Inflammatory macrophage (primary cell): ENCODE measurements around the gene RADIL.
A peak's percentile ranks its signal among the peaks of the same experiment; 100 is the strongest.

ENCODE experiments used
- DNase-seq, 2 donors: peaks; one replicate each; pipeline ENCODE4 v3.0.0-alpha.2; 2020 to 2022

The RADIL gene

DNA sequence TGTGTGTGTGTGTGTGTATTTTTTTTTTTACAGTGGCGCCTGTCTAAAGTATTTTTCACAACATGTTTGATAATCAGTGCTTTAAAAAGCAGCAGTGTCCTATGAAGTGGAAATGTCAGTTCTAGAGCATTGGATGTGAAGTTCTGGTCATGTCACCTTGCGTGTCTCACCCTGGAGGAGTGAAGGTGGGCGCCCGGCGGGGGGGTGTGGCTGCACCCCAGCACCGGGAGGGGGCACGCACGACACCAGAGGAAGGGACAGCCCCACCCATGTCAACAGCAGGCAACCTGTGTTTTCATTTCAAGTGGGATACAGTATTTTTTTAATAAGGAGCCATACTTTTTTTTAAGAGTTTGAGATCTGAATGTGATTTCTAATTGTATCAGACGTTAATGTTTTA is 112.6 kb downstream of the RADIL start:
- DNase-seq = no peak

- no peak for DNase-seq
These were observed 113.8 kb downstream of the RADIL start for GRCh38 chr7:4769761-4770160.

GRCh38 chr7:4768597-4769569 is 114.6 kb downstream of the RADIL start:
- DNase-seq = no peak

- DNase-seq = no peak
These were observed 116.6 kb downstream of the RADIL start for GRCh38 chr7:4766666-4767519.

GRCh38 chr7:4765776-4766490 is 117.6 kb downstream of the RADIL start:
- DNase-seq = no peak

DNA sequence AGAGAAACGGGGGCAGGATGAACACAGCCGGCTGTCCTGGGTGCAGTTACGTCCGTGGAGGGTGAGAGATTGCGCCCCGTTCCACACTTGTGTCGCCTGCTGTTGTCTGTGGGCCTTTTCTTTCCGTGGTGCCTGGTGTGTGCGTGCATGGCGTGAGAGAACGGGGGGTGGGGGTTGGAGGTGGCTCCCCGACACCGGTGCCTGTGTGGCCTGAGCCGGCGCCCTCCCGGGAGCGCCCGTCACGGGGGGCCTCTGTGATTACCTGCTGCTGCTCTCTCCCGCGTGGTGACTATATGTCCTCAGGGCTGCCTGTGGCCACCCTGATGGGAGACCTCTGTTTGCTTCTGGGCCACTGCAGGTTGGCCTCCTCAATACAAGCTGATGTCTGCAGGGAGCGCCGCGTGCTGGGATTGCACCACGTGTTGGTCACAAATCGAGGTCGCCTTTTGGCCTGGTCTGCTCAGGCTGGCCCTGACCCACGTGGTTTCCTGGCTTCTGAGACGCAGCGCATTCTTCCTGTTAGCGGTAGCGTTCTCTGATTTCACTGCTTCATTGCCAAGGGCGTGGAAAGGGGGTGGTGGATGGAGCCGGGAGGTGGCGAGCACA is 119.0 kb downstream of the RADIL start:
- no peak for DNase-seq

- DNase-seq = no peak
These were observed 119.7 kb downstream of the RADIL start for GRCh38 chr7:4763794-4764185.

GRCh38 chr7:4763091-4763793 is 120.3 kb downstream of the RADIL start:
- DNase-seq = no peak

GRCh38 chr7:4762121-4763055 is 121.1 kb downstream of the RADIL start:
- DNase-seq = no peak

DNA sequence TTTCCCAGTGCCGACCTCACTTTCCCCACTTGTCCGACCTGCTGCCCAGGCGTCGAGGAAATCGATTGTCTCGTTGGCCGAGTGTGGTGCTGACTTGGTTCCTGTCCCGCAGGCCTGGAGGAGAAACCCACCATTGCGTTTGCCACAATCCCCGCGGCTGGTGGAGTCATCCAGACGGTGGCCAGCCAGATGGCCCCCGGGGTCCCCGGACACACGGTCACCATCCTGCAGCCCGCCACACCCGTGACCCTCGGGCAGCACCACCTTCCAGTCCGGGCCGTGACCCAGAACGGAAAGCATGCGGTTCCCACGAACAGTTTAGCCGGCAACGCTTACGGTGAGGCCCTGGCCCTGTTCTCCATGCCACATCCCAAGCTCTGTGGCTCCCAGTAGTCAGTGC is 122.6 kb downstream of the RADIL start:
- no peak for DNase-seq

DNA sequence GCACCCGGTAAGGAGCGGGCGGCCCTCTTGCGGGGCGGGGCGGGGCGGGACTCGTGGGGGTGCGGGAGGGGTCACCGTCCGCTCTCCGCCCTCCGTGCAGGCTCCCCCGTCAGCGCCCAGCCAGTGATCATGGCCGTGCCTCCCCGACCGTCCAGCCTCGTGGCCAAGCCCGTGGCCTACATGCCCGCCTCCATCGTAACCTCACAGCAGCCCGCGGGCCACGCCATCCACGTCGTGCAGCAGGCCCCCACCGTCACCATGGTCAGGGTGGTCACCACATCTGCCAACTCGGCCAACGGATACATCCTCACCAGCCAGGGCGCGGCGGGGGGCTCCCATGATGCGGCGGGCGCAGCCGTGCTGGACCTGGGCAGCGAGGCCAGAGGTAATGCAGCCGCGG is 124.3 kb downstream of the RADIL start:
- no peak for DNase-seq

DNA sequence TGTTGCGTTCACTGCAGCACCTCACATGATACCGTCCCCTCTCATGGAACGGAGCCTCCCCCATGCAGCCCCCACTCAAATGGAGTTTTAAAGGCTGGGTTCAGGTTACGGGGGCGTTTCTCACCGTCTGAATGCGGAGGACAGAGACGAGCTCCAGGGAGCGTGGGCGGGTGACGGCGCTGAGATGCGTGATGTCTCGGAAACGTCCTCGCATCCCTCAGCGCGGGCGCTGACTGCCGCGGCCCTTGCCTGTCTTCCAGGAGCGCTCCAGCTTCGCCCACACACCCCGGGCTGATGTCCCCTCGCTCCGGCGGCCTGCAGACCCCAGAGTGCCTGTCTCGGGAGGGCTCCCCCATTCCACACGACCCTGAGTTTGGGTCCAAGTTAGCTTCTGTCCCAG is 124.7 kb downstream of the RADIL start:
- no peak for DNase-seq

DNA sequence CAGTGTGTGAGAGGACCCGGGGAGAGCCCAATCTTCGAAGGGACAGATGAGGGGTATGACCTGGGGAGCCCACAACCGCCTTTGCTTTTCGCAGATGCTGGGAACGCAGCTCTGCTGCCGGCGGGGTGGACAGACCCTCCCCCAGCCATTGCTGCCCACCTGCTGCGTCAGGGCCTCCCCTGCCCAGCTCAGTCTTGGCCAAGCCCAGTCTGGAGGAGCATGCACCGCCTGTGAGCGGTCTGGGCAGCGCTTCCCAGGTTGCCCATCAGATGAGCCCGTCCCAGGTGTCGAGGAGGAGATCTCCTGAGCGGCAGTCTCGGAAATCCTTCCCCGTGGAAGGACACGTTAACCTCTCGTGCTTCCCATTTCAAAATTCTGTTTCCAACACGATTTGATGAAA is 125.4 kb downstream of the RADIL start:
- DNase-seq = no peak

DNA sequence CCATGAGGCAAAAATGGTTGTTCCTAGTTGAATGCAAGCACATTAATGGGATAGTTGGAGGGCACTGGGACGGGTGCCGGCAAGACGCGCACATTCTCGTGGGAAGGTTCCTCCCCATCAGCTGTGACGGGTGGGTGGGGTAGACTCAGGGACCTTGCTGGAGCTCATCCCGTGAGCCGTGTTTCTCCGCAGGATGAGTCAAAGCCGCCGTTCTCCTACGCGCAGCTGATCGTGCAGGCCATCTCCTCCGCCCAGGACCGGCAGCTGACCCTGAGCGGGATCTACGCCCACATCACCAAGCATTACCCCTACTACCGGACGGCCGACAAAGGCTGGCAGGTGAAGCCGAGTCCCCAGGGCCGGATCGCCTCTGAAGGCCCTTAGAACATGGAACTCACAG is 128.5 kb downstream of the RADIL start:
- DNase-seq = no peak

- no peak for DNase-seq
These were observed 129.0 kb downstream of the RADIL start for GRCh38 chr7:4754433-4755010.

DNA sequence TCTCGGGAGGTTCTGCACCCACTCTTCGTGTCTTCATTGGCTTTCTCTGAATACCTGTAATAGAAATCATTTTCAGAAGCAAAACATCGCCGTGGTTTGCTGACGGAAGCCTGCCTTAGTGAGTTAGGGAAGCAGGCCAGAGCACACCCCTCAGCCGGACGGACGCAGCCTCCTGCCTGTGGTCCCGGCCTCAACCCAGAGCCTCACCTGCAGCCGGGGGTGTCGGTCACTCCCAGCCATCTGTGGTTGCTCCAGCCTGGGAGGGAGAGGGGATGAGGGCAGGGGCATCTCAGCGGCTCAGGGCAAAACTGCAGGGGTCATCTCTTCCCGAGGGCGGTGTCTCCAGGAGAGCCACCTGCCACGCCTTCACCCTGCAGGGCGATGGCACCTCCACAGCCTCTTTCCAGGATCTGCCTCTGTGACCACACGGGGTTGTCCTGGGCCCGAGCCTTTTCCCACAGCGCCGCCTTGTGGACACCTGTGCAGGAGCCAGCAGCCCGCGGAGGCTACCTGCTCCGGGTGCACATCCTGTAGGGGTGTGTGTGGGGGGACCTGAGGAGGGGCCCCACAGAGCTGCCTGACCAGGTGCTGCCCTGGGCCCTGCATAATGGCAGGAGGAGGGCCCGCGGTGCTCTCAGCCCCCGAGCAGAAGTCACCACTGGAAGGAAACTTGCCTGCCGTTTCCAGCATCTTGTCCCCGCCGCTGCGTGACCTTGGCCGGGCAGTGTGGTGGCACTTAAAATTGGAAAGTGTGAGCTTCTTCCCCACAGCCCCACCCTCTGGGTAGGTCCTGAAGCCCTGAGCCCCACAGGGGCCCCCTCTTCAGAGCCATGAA is 129.7 kb downstream of the RADIL start:
- DNase-seq = peak; percentile 53 to 69

DNA sequence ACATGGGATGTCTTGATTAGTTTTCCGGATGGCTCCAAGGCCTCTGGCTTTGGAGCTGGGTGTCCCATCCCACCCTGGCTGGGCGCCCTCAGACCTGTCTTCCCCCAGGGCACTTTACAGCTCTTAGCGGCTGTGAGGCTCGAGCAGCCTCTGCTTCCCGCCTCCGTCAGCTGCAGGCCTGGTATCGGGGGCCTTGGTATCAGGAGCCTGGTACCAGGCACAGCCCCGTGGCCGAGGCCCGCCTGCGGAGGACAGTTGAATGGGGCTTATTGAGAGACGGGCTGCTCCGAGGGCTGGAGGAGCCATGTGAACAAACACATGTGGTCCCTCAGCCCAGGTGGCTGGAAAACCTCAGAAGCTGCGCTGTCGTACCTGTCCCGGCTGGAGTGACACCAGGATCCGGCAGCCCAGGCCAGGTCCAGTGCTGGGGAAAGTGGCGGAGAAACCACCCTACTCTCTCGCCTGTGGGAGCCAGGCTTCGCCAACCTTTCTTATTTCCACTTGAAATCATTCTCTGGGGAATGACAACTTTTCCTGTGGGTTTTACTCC is 132.0 kb downstream of the RADIL start:
- no peak for DNase-seq

- no peak for DNase-seq
These were observed 133.7 kb downstream of the RADIL start for GRCh38 chr7:4749798-4750197.

DNA sequence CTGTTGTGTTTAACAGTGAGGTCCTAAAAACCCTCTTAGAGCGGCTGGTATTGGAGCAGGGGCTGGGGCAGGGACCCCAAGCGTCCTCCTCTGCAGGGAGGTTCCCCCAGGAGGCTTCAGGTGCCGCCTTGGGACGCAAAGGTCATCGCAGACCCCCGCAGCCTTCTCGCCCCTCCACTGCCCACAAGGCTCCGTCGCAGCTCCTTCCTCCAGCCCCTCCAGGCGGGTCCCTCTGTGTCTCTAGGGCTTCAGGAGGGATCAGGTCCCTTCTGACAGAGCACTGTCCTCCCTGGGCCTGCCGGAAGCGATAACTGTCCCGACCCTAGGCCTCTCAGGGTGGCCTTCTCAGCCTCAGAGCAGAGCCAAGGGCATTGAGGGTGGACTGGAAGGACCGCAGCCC is 134.2 kb downstream of the RADIL start:
- no peak for DNase-seq
